Neural crest cell (in vitro differentiated cells): Measurements from ENCODE around the gene PTPRK. TPM values are rescaled to one million over a fixed set of nuclear protein-coding genes. Genes with fewer than 3 reads are reported as not detected.

Experiments
- DNase-seq: peaks from one replicate; pipeline ENCODE4 v3.0.0; 2021; ENCODE audit warnings: low read depth, mixed read lengths, low spot score
- H3K27ac Mint-ChIP-seq: one replicate; pipeline ENCODE4 v1.8.0; 2021; ENCODE audit warnings: mild to moderate bottlenecking, mixed read lengths; ENCODE audit not compliant: unreplicated experiment
- H3K27me3 Mint-ChIP-seq: 2 replicates; pipeline ENCODE4 v1.8.0; 2021; ENCODE audit warnings: low read depth, mild to moderate bottlenecking, mixed read lengths
- H3K36me3 Mint-ChIP-seq: 2 replicates; pipeline ENCODE4 v1.8.0; 2021; ENCODE audit warnings: low read depth, mild to moderate bottlenecking, mixed read lengths
- H3K4me1 Mint-ChIP-seq: 2 replicates; pipeline ENCODE4 v1.8.0; 2021; ENCODE audit warnings: mixed read lengths
- H3K4me3 Mint-ChIP-seq: one replicate; pipeline ENCODE4 v1.8.0; 2021; ENCODE audit warnings: mild to moderate bottlenecking, mixed read lengths
- H3K9me3 Mint-ChIP-seq: 2 replicates; pipeline ENCODE4 v1.8.0; 2021; ENCODE audit warnings: mixed read lengths
- total RNA-seq: library from RNA; stranded (reverse); gene quantifications from 2 replicates; pipeline ENCODE4 v1.2.1, GENCODE V29; 2021
- TF ChIP-seq, protein P1 (sequence below): fragments of 200-600 bp; sonication (generic); conservative IDR thresholded peaks from 2 replicates; pipeline ENCODE4 v1.5.0; 2021; ENCODE audit warnings: antibody characterized with exemption, mild to moderate bottlenecking

The PTPRK gene
- total RNA-seq, 1 donor from 2014 or later, result 30.8 TPM

DNA sequence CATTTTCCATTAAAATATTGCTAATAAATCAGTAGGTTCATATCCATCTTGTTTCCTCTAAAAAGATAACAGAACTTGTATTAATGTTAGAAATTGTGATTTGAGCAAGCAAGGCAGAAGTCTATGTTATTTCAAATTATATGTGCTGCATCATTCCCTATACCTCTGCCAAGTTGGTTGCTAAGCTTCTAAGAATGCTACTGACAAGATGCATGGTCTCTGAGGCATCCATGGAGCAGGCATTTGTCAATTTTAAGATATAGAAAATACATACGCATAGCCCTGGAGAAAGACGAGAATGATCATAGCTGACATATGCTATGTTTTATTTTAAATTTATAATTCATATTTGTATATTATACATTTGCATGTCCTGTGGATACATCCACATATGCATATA is 451.2 kb downstream of the PTPRK start:
- Mint-ChIP-seq H3K4me1 (peaks cover 26% of the 10 kb centered on the region), H3K27me3 (no peaks in the 10 kb centered on the region), H3K27ac (no peak overlapping the region), H3K36me3 (peaks cover 4% of the 10 kb centered on the region), H3K4me3 (no peak overlapping the region), H3K9me3 (no peaks in the 10 kb centered on the region)
- no peak for DNase-seq
- TF ChIP-seq, protein P1, sequence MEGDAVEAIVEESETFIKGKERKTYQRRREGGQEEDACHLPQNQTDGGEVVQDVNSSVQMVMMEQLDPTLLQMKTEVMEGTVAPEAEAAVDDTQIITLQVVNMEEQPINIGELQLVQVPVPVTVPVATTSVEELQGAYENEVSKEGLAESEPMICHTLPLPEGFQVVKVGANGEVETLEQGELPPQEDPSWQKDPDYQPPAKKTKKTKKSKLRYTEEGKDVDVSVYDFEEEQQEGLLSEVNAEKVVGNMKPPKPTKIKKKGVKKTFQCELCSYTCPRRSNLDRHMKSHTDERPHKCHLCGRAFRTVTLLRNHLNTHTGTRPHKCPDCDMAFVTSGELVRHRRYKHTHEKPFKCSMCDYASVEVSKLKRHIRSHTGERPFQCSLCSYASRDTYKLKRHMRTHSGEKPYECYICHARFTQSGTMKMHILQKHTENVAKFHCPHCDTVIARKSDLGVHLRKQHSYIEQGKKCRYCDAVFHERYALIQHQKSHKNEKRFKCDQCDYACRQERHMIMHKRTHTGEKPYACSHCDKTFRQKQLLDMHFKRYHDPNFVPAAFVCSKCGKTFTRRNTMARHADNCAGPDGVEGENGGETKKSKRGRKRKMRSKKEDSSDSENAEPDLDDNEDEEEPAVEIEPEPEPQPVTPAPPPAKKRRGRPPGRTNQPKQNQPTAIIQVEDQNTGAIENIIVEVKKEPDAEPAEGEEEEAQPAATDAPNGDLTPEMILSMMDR, result no peak

DNA sequence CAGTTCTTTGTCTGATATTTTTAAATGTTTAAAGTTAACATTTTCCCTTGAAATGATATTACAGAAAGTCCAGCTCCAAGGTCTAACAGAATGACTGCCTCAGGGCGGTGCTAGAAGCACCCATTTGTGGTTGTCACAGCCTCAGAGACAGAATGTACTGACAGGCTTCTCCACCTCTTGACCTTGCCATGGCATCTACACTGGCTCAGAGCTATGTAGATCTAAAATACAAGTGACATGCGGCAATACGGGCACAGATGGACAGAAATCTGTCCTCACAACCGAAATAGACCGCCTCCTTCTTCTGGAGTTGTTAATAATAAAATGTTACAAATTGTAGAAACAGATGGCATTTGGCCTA is 452.3 kb downstream of the PTPRK start:
- DNase-seq, result no peak
- Mint-ChIP-seq H3K27me3 (no peaks in the 10 kb centered on the region), H3K4me1 (peaks cover 26% of the 10 kb centered on the region), H3K36me3 (peaks cover 4% of the 10 kb centered on the region), H3K4me3 (no peak overlapping the region), H3K27ac (no peak overlapping the region), H3K9me3 (no peaks in the 10 kb centered on the region)
- TF ChIP-seq, protein P1, result no peak

- H3K4me1 Mint-ChIP-seq, result peaks cover 26% of the 10 kb centered on the region
- H3K36me3 Mint-ChIP-seq, result peaks cover 4% of the 10 kb centered on the region
- H3K9me3 Mint-ChIP-seq, result no peaks in the 10 kb centered on the region
- peak overlapping the region; percentile 38 for H3K4me3 Mint-ChIP-seq
- TF ChIP-seq, protein P1, result no peak
- peak overlapping the region; percentile 91 for H3K27ac Mint-ChIP-seq
- H3K27me3 Mint-ChIP-seq, result no peaks in the 10 kb centered on the region
- DNase-seq, result no peak
Measured at GRCh38 chr6:128067446-128068118, 452.8 kb downstream of the PTPRK start.

DNA sequence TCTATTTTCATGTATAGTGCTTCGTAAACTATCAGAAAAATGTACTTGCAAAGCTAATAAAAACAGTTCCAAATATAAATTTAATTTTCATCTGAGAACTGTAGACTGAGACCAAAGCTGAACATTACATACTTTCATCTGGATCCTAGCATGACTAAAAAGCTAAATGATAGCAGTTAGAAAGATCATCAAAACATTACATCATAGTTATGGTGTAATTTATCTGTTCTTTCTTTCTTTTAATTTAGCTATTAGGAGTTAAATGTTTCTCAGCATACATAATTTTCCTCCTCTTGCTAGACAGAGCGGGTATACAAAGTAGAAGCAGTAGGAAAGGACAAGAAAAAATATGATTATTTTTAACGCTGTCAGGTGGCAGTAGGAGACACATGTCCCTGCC is 455.3 kb downstream of the PTPRK start:
- H3K27me3 Mint-ChIP-seq, result no peaks in the 10 kb centered on the region
- H3K9me3 Mint-ChIP-seq, result no peaks in the 10 kb centered on the region

GRCh38 chr6:128064540-128064895 is 455.9 kb downstream of the PTPRK start:
- Mint-ChIP-seq H3K27me3 (no peaks in the 10 kb centered on the region), H3K9me3 (no peaks in the 10 kb centered on the region), H3K4me3 (no peak overlapping the region), H3K4me1 (peaks cover 26% of the 10 kb centered on the region), H3K27ac (no peak overlapping the region), H3K36me3 (peaks cover 4% of the 10 kb centered on the region)
- TF ChIP-seq, protein P1, result no peak
- no peak for DNase-seq

More for the DNA sequence above, 455.3 kb downstream of the PTPRK start:
- no peak for DNase-seq
- Mint-ChIP-seq H3K36me3 (no peaks in the 10 kb centered on the region), H3K4me1 (peaks cover 26% of the 10 kb centered on the region), H3K27ac (no peak overlapping the region), H3K4me3 (no peak overlapping the region)
- TF ChIP-seq, protein P1, result no peak
